Uterus (tissue), 2 donors: ENCODE data around the gene FOS.

Experiments
- CTCF ChIP-seq, 4 experiments: fragments of 200-600 bp in 2 of 4; fragments of 450-650 bp in 2 of 4; sonication (generic) in 2 of 4; IDR thresholded peaks; one replicate each; pipeline ENCODE4 v1.5.1; 2016 to 2019; ENCODE audit warnings: antibody characterized with exemption in 4 of 4, mild to moderate bottlenecking in 2 of 4, moderate library complexity in 1 of 4
- POLR2A ChIP-seq, 2 donors: fragments of 450-650 bp; IDR thresholded peaks; one replicate each; pipeline ENCODE4 v1.6.1; 2016; ENCODE audit warnings: antibody characterized with exemption in 2 of 2, mild to moderate bottlenecking in 1 of 2, moderate library complexity in 1 of 2

GRCh38 chr14:75317148-75317547 is 38.5 kb downstream of the FOS start:
- TF ChIP-seq POLR2A (IDR thresholded peaks at IDR 0.05), result no peak
- no peak for TF ChIP-seq CTCF (IDR thresholded peaks at IDR 0.05)
